Liver (tissue), 9 donors: ENCODE data around the gene CCNO. TPM values are rescaled to one million over a fixed set of nuclear protein-coding genes. Genes with fewer than 3 reads are reported as not detected.

Experiments
- DNase-seq: peaks from one replicate; pipeline ENCODE4 v3.0.0-alpha.2; 2017; ENCODE audit warnings: low spot score
- H3K27ac ChIP-seq, 2 donors: one replicate each; pipeline ENCODE4 v1.7.0; 2013; ENCODE audit warnings: inconsistent platforms in 2 of 2, low read length in 2 of 2, control low read depth in 1 of 2, low read depth in 1 of 2, mild to moderate bottlenecking in 1 of 2
- H3K27me3 ChIP-seq, 4 donors: one replicate each; pipeline versions ENCODE4 v1.6.1 to v1.7.0; 2013; ENCODE audit warnings: low read length in 3 of 4, inconsistent platforms in 1 of 4, mild to moderate bottlenecking in 1 of 4, moderate library complexity in 1 of 4; ENCODE audit not compliant: control insufficient read depth in 4 of 4, insufficient read depth in 4 of 4
- H3K36me3 ChIP-seq, 4 donors: one replicate each; pipeline versions ENCODE4 v1.6.1 to v1.7.0; 2013; ENCODE audit warnings: low read length in 3 of 4, mild to moderate bottlenecking in 3 of 4, low read depth in 1 of 4, moderate library complexity in 1 of 4; ENCODE audit not compliant: control insufficient read depth in 4 of 4, insufficient read depth in 3 of 4
- H3K4me1 ChIP-seq, 4 donors: one replicate each; pipeline versions ENCODE4 v1.6.1 to v1.7.0; 2013; ENCODE audit warnings: low read length in 3 of 4, mild to moderate bottlenecking in 3 of 4, moderate library complexity in 1 of 4; ENCODE audit not compliant: control insufficient read depth in 4 of 4, insufficient read depth in 4 of 4
- H3K4me3 ChIP-seq, 3 donors: one replicate each; pipeline versions ENCODE4 v1.6.1 to v1.7.0; 2013; ENCODE audit warnings: low read length in 3 of 3, control low read depth in 1 of 3, low read depth in 1 of 3, mild to moderate bottlenecking in 1 of 3
- H3K9ac ChIP-seq, 2 donors: one replicate each; pipeline ENCODE4 v1.7.0; 2013; ENCODE audit warnings: low read length in 2 of 2, mild to moderate bottlenecking in 2 of 2, moderate library complexity in 2 of 2, control low read depth in 1 of 2, low read depth in 1 of 2
- H3K9me3 ChIP-seq, 4 donors: one replicate each; pipeline versions ENCODE4 v1.6.1 to v1.7.0; 2013; ENCODE audit warnings: low read length in 3 of 4; ENCODE audit not compliant: control insufficient read depth in 4 of 4
- EGR1 ChIP-seq, 2 donors: IDR thresholded peaks; 2 replicates each; pipeline ENCODE4 v1.6.1; 2016 to 2018; ENCODE audit warnings: antibody characterized with exemption in 2 of 2, low read depth in 2 of 2
- FOXA1 ChIP-seq: IDR thresholded peaks from 2 replicates; pipeline ENCODE4 v1.6.1; 2016; ENCODE audit warnings: antibody characterized with exemption
- FOXA2 ChIP-seq: IDR thresholded peaks from 2 replicates; pipeline ENCODE4 v1.6.1; 2016; ENCODE audit warnings: antibody characterized with exemption
- GABPA ChIP-seq, 2 donors: IDR thresholded peaks in 1 of 2; conservative IDR thresholded peaks in 1 of 2; 2 replicates each; pipeline ENCODE4 v1.6.1; 2016; ENCODE audit warnings: antibody characterized with exemption in 2 of 2, mild to moderate bottlenecking in 1 of 2, moderate library complexity in 1 of 2
- HNF4A ChIP-seq, 2 donors: conservative IDR thresholded peaks; 2 replicates each; pipeline ENCODE4 v1.6.1; 2016; ENCODE audit warnings: antibody characterized with exemption in 2 of 2, mild to moderate bottlenecking in 2 of 2
- HNF4G ChIP-seq: IDR thresholded peaks from 2 replicates; pipeline ENCODE4 v1.6.1; 2016; ENCODE audit warnings: antibody characterized with exemption
- JUND ChIP-seq, 2 donors: IDR thresholded peaks; 2 replicates each; pipeline ENCODE4 v1.6.1; 2016; ENCODE audit warnings: antibody characterized with exemption in 2 of 2
- MAX ChIP-seq: IDR thresholded peaks from 2 replicates; pipeline ENCODE4 v1.6.1; 2016; ENCODE audit warnings: antibody characterized with exemption
- NR2F2 ChIP-seq: IDR thresholded peaks from 2 replicates; pipeline ENCODE4 v1.6.1; 2016; ENCODE audit warnings: antibody characterized with exemption
- RAD21 ChIP-seq, 2 donors: IDR thresholded peaks; 2 replicates each; pipeline ENCODE4 v1.6.1; 2016; ENCODE audit warnings: antibody characterized with exemption in 2 of 2, mild to moderate bottlenecking in 2 of 2
- RXRA ChIP-seq, 2 donors: IDR thresholded peaks; 2 replicates each; pipeline ENCODE4 v1.6.1; 2017 to 2018; ENCODE audit warnings: antibody characterized with exemption in 2 of 2, mild to moderate bottlenecking in 1 of 2
- SP1 ChIP-seq: IDR thresholded peaks from 2 replicates; pipeline ENCODE4 v1.6.1; 2018; ENCODE audit warnings: antibody characterized with exemption, mild to moderate bottlenecking
- TAF1 ChIP-seq: conservative IDR thresholded peaks from 2 replicates; pipeline ENCODE4 v1.6.1; 2016; ENCODE audit warnings: antibody characterized with exemption, mild to moderate bottlenecking
- YY1 ChIP-seq: IDR thresholded peaks from 2 replicates; pipeline ENCODE4 v1.6.1; 2016; ENCODE audit warnings: antibody characterized with exemption, mild to moderate bottlenecking
- WGBS: extraction: QIAGEN DNeasy Blood & Tissue Kit; methylation state at CpG from one replicate; pipeline ENCODE4 v1.1.7; 2013; 5-methylcytosine and 5-hydroxymethylcytosine counted together
- polyA plus RNA-seq, 2 donors: library from polyadenylated mRNA; stranded (reverse) in 1 of 2; unstranded in 1 of 2; fragments of 200-250 nt in 1 of 2; fragments of >200 nt in 1 of 2; fragmentation: Nextera tagmentation in 1 of 2; extraction: Ambion mirVana in 1 of 2; gene quantifications; one replicate each; pipeline versions ENCODE4 v1.2.1 to v1.2.3, GENCODE V29; 2013 to 2015
- total RNA-seq, 2 donors: library from RNA; depleted of rRNA; stranded (reverse); fragments of >200 nt; gene quantifications; one replicate each; pipeline ENCODE4 v1.2.3, GENCODE V29; 2014
- TF ChIP-seq, protein P1 (sequence below): IDR thresholded peaks from 2 replicates; pipeline ENCODE4 v1.6.1; 2016; ENCODE audit warnings: antibody characterized with exemption
- TF ChIP-seq, protein P2 (sequence below): fragments of 150-350 bp; IDR thresholded peaks from 2 replicates; pipeline ENCODE4 v1.5.1; 2017; ENCODE audit warnings: improper control_type of control experiment, low read depth, low read length; ENCODE audit not compliant: missing input control
- TF ChIP-seq, protein P3 (sequence below): IDR thresholded peaks from 2 replicates; pipeline ENCODE4 v1.6.1; 2016; ENCODE audit warnings: antibody characterized with exemption
- TF ChIP-seq, protein P4 (sequence below): IDR thresholded peaks from 2 replicates; pipeline ENCODE4 v1.6.1; 2016; ENCODE audit warnings: antibody characterized with exemption, mild to moderate bottlenecking
- donor health status: healthy.
- donor health status: healthy.
- donor health status: healthy.
- donor health status: healthy.
- donor health status: healthy.

CCNO gene
- total and polyA plus RNA-seq, 4 donors: 0.23 TPM; not detected in 3

DNA sequence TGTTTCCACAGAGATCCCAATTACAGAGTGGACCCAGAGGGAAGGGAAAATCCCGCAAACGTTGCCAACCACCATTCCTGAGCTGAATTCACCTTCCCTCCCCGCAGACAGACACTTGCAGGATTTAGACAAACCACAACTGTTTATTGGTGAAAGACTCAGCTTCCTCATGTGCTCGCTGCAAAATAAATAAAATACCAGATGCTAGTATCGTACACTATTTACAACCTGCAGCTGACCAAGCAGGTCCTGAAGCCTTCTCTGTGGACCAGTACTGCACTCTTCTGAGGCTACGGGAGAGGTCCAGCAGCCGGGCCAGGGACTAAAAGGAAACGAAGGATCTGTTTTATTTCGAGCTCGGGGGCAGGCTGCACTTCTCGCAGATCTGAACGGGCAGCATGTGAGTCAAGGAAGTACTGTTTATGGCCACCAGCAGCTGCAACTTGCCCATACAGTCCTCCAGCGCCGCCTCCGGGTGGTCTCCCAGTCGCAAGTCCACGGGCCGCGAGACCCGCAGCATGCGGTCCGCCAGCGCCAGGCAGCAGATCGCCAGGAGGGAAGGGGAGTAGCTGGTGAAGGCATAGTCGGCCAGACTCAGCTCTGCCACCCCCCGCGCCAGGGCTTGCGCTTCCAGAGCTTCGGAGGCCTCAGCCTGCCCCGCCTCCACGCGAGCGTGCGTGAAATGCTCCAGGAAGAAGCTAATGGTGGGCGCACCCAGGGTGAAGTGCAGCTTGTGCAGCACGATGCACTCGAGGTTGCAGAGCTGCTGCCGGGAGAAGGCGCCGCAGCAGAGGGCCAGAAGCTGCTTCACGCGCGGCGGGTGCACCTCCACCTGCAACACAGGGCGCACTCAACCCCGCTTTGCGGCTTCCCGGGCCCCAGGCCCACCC, 2.1 kb downstream of the CCNO start (continued):
- TF ChIP-seq, protein P1, sequence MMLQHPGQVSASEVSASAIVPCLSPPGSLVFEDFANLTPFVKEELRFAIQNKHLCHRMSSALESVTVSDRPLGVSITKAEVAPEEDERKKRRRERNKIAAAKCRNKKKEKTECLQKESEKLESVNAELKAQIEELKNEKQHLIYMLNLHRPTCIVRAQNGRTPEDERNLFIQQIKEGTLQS: no peak

- TF ChIP-seq NR2F2 (no peak), EGR1 (IDR thresholded peaks at IDR 0.05; ENCODE audit: low read depth in 2 of 2) (no peak), FOXA2 (no peak), RAD21 (IDR thresholded peaks at IDR 0.05) (no peak), YY1 (no peak), HNF4G (no peak), TAF1 (no peak), MAX (no peak), RXRA (IDR thresholded peaks at IDR 0.05) (no peak), FOXA1 (no peak), SP1 (no peak), HNF4A (conservative IDR thresholded peaks at IDR 0.05) (no peak), GABPA (IDR thresholded peaks at IDR 0.05 in 1 of 2, conservative IDR thresholded peaks at IDR 0.05 in 1 of 2) (no peak), JUND (IDR thresholded peaks at IDR 0.05) (no peak)
- TF ChIP-seq, protein P2, sequence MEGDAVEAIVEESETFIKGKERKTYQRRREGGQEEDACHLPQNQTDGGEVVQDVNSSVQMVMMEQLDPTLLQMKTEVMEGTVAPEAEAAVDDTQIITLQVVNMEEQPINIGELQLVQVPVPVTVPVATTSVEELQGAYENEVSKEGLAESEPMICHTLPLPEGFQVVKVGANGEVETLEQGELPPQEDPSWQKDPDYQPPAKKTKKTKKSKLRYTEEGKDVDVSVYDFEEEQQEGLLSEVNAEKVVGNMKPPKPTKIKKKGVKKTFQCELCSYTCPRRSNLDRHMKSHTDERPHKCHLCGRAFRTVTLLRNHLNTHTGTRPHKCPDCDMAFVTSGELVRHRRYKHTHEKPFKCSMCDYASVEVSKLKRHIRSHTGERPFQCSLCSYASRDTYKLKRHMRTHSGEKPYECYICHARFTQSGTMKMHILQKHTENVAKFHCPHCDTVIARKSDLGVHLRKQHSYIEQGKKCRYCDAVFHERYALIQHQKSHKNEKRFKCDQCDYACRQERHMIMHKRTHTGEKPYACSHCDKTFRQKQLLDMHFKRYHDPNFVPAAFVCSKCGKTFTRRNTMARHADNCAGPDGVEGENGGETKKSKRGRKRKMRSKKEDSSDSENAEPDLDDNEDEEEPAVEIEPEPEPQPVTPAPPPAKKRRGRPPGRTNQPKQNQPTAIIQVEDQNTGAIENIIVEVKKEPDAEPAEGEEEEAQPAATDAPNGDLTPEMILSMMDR: no peak
- TF ChIP-seq, protein P3, sequence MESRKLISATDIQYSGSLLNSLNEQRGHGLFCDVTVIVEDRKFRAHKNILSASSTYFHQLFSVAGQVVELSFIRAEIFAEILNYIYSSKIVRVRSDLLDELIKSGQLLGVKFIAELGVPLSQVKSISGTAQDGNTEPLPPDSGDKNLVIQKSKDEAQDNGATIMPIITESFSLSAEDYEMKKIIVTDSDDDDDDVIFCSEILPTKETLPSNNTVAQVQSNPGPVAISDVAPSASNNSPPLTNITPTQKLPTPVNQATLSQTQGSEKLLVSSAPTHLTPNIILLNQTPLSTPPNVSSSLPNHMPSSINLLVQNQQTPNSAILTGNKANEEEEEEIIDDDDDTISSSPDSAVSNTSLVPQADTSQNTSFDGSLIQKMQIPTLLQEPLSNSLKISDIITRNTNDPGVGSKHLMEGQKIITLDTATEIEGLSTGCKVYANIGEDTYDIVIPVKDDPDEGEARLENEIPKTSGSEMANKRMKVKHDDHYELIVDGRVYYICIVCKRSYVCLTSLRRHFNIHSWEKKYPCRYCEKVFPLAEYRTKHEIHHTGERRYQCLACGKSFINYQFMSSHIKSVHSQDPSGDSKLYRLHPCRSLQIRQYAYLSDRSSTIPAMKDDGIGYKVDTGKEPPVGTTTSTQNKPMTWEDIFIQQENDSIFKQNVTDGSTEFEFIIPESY: no peak
- TF ChIP-seq, protein P4, sequence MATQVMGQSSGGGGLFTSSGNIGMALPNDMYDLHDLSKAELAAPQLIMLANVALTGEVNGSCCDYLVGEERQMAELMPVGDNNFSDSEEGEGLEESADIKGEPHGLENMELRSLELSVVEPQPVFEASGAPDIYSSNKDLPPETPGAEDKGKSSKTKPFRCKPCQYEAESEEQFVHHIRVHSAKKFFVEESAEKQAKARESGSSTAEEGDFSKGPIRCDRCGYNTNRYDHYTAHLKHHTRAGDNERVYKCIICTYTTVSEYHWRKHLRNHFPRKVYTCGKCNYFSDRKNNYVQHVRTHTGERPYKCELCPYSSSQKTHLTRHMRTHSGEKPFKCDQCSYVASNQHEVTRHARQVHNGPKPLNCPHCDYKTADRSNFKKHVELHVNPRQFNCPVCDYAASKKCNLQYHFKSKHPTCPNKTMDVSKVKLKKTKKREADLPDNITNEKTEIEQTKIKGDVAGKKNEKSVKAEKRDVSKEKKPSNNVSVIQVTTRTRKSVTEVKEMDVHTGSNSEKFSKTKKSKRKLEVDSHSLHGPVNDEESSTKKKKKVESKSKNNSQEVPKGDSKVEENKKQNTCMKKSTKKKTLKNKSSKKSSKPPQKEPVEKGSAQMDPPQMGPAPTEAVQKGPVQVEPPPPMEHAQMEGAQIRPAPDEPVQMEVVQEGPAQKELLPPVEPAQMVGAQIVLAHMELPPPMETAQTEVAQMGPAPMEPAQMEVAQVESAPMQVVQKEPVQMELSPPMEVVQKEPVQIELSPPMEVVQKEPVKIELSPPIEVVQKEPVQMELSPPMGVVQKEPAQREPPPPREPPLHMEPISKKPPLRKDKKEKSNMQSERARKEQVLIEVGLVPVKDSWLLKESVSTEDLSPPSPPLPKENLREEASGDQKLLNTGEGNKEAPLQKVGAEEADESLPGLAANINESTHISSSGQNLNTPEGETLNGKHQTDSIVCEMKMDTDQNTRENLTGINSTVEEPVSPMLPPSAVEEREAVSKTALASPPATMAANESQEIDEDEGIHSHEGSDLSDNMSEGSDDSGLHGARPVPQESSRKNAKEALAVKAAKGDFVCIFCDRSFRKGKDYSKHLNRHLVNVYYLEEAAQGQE: no peak
- TF ChIP-seq, protein P1: no peak
- Histone ChIP-seq H3K4me1 (peaks cover 21 to 55% (median 39%) of the 10 kb centered on the region in 4 donors), H3K9me3 (peaks cover 0 to 2% (median 0%) of the 10 kb centered on the region in 4 donors), H3K9ac (no peak overlapping the region), H3K27ac (no peak overlapping the region), H3K4me3 (no peak overlapping the region), H3K36me3 (no peaks in the 10 kb centered on the region), H3K27me3 (peaks cover 2 to 41% (median 15%) of the 10 kb centered on the region in 4 donors)
- DNase-seq: no peak
- WGBS: 32% methylated on average over 8 of the region's 8 CpGs
These were observed 3.2 kb downstream of the CCNO start for GRCh38 chr5:55230086-55230629.
